GDM1 (cell line): ENCODE measurements around the gene AKAP6.

ENCODE experiments used
- DNase-seq: peaks from one replicate; lab custom pipeline; 2025; lab: John Stamatoyannopoulos, UW

Gene AKAP6

GRCh38 chr14:32826404-32827082 lies 497.4 kb downstream of the AKAP6 start:
- no peak for DNase-seq

- DNase-seq: no peak
Measured at GRCh38 chr14:32827514-32827913, 498.4 kb downstream of the AKAP6 start.

GRCh38 chr14:32835924-32836323 lies 506.8 kb downstream of the AKAP6 start:
- DNase-seq: no peak

GRCh38 chr14:32841698-32842097 lies 512.6 kb downstream of the AKAP6 start:
- no peak for DNase-seq

DNA sequence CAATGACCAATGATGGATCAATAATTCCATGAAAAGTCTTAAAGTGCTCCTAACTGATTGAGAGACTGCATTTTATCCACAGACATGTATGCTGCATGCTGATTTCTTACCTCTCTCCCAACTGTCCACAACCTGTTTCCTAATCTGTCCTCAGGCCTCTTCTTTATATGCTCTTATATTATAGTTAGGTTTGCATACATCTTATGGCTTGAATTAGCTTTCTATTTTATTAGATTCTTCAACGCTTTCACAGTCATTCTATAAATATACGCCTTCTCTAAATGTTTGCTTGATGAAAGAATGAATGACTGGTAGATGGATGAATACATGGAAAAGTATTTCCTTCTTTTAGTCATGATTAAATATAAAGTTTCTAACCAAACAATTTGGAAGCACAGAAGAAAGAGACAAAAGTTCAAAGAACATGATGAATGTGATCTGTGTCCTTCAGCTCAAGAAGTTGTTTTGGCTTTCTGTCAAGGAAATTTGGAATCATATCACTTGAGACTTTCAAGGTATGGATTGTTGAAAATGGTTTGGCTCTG lies 517.8 kb downstream of the AKAP6 start:
- no peak for DNase-seq

DNA sequence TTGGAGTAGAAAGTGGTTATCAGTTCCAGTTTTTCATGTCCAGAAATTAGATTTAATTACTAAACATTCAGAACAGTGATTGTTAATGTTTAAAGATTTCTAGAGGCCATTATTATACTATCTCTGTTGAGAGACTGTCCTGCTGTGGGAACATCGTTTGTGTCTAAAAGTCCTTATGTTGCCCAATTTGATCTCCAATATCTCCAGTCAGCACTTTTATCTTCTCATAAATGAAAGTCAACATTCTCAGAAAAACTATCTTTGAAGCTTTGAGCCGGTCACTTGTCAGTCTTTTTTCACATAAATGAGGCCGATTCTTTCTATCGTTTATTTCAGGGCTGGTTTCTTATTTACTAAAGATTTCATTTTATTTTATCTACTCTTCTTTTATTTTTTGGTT lies 518.8 kb downstream of the AKAP6 start:
- no peak for DNase-seq

DNA sequence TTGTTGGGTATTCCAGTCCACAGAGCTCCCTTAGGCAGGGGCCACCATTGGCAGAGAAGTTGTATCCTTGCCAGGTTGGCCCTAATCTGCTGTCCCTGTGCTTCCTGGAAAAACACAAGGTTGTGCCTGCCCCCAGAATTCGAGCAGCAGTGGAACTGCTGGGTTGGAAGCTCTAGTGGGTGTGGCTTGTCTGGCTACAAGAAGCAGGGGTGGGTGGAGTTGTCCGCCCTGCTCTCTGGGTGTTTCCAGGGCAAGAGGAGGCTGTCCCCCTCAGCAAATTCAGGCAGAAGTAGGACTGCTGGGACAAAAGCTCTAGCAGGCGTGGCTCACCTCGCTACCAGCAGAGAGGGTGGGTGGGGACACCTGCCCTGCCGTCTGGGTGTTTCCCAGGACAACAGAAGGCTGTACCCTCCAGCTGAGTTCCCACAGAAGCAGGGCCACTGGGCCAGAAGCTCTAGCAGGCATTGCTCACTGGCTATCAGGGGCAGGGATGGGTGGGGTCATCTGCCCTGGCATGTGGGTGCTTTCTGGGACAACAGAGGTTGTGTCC lies 536.8 kb downstream of the AKAP6 start:
- no peak for DNase-seq

DNA sequence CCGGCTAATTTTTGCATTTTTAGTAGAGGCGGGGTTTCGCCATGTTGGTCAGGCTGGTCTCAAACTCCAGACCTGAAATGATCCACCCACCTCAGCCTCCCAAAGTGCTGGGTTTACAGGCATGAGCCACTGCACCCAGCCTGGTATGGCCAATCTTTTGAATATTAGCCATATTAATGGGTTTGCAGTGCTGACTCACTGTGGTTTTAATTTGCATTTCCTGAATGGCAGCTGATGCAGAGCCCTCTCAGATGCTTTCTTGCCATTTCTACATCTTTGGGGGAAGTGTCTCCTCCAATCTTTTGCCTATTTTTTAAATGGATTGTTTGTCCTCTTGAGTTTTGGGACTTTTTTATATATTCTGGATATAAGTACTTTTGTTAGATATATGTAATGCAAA lies 554.1 kb downstream of the AKAP6 start:
- DNase-seq: no peak
